GM23338 (cell line): Measurements from ENCODE around the gene LRP1B. TPM values are rescaled to one million over a fixed set of nuclear protein-coding genes. Genes with fewer than 3 reads are reported as not detected.

ENCODE experiments used
- ATAC-seq: fragments of 200-7000 bp; cut with Tn5 transposase; 3 replicates; pipeline ENCODE4 v1.9.1; 2020
- DNase-seq: peaks from one replicate; pipeline ENCODE4 v3.0.0-alpha.2; 2015; ENCODE audit warnings: low spot score
- H2AFZ ChIP-seq: fragments of 200-600 bp; sonication (generic); 2 replicates; pipeline ENCODE4 v1.8.0; 2016; ENCODE audit warnings: antibody characterized with exemption, mild to moderate bottlenecking, moderate library complexity
- H3F3A ChIP-seq: fragments of 200-600 bp; sonication (generic); replicated peaks from 2 replicates; pipeline ENCODE4 v1.8.0; 2017; ENCODE audit warnings: antibody characterized with exemption, mixed run types, low read depth
- H3K27ac ChIP-seq: fragments of 200-600 bp; sonication (generic); 2 replicates; pipeline ENCODE4 v1.6.1; 2016; ENCODE audit warnings: low read depth
- H3K27me3 ChIP-seq: fragments of 200-600 bp; sonication (generic); 2 replicates; pipeline ENCODE4 v1.8.0; 2016; ENCODE audit warnings: mild to moderate bottlenecking, mixed run types, moderate library complexity; ENCODE audit not compliant: insufficient read depth
- H3K36me3 ChIP-seq: fragments of 200-600 bp; sonication (generic); 2 replicates; pipeline ENCODE4 v1.8.0; 2016; ENCODE audit warnings: mild to moderate bottlenecking; ENCODE audit not compliant: insufficient read depth
- H3K4me1 ChIP-seq: fragments of 200-600 bp; sonication (generic); 2 replicates; pipeline ENCODE4 v1.8.0; 2016; ENCODE audit warnings: mild to moderate bottlenecking, moderate library complexity; ENCODE audit not compliant: insufficient read depth
- H3K4me2 ChIP-seq: fragments of 200-600 bp; sonication (generic); 2 replicates; pipeline ENCODE4 v1.7.1; 2017; ENCODE audit warnings: mixed run types
- H3K4me3 ChIP-seq: fragments of 200-600 bp; sonication (generic); 2 replicates; pipeline ENCODE4 v1.6.1; 2016; ENCODE audit warnings: mixed run types
- H3K79me2 ChIP-seq: fragments of 200-600 bp; sonication (generic); replicated peaks from 2 replicates; pipeline ENCODE4 v1.8.0; 2017; ENCODE audit warnings: mild to moderate bottlenecking; ENCODE audit not compliant: insufficient read depth
- H3K9me2 ChIP-seq: fragments of 200-600 bp; sonication (generic); 2 replicates; pipeline ENCODE4 v1.8.0; 2017; ENCODE audit not compliant: insufficient read depth
- H4K20me1 ChIP-seq: fragments of 200-600 bp; sonication (generic); replicated peaks from 2 replicates; pipeline ENCODE4 v1.8.0; 2017; ENCODE audit warnings: mild to moderate bottlenecking; ENCODE audit not compliant: insufficient read depth
- H3K27ac Mint-ChIP-seq: 2 replicates; pipeline ENCODE4 v1.8.0; 2020; ENCODE audit warnings: inconsistent platforms, mild to moderate bottlenecking, moderate library complexity, mixed read lengths
- H3K27me3 Mint-ChIP-seq: 3 replicates; pipeline ENCODE4 v1.8.0; 2022; ENCODE audit warnings: low read depth, mild to moderate bottlenecking, moderate library complexity, mixed read lengths, inconsistent platforms; ENCODE audit not compliant: insufficient read depth, poor library complexity
- H3K36me3 Mint-ChIP-seq: 3 replicates; pipeline ENCODE4 v1.8.0; 2021; ENCODE audit warnings: low read depth, mild to moderate bottlenecking, inconsistent platforms, moderate library complexity, mixed read lengths
- H3K4me1 Mint-ChIP-seq: 3 replicates; pipeline ENCODE4 v1.8.0; 2020; ENCODE audit warnings: mild to moderate bottlenecking, inconsistent platforms, mixed read lengths
- H3K4me3 Mint-ChIP-seq: 3 replicates; pipeline ENCODE4 v1.8.0; 2021; ENCODE audit warnings: moderate library complexity, mild to moderate bottlenecking, inconsistent platforms, mixed read lengths
- H3K9me3 Mint-ChIP-seq: 3 replicates; pipeline ENCODE4 v1.8.0; 2020; ENCODE audit warnings: moderate library complexity, mild to moderate bottlenecking, inconsistent platforms, mixed read lengths
- CREB1 ChIP-seq: fragments of 250-450 bp; sonication (Bioruptor Pico); IDR thresholded peaks from 2 replicates; pipeline ENCODE4 v1.5.0; 2020; ENCODE audit warnings: low read depth, mild to moderate bottlenecking, moderate library complexity
- EZH2 ChIP-seq: fragments of 200-600 bp; sonication (generic); IDR thresholded peaks from one replicate; pipeline ENCODE4 v1.8.0; 2017; ENCODE audit warnings: antibody characterized with exemption, mild to moderate bottlenecking, low read depth; ENCODE audit not compliant: unreplicated experiment
- EZH2phosphoT487 ChIP-seq: fragments of 200-600 bp; sonication (generic); IDR thresholded peaks from one replicate; pipeline ENCODE4 v1.8.1; 2018; ENCODE audit warnings: antibody characterized with exemption; ENCODE audit not compliant: unreplicated experiment
- JUNB ChIP-seq: IDR thresholded peaks from one replicate; pipeline ENCODE4 v1.6.1; 2016; ENCODE audit warnings: antibody characterized with exemption; ENCODE audit not compliant: unreplicated experiment
- NANOG ChIP-seq: IDR thresholded peaks from 2 replicates; pipeline ENCODE4 v1.6.1; 2016; ENCODE audit warnings: antibody characterized with exemption, borderline replicate concordance
- POLR2AphosphoS5 ChIP-seq: IDR thresholded peaks from 2 replicates; pipeline ENCODE4 v1.6.1; 2016; ENCODE audit warnings: antibody characterized with exemption, low read depth
- STAT1 ChIP-seq: IDR thresholded peaks from one replicate; pipeline ENCODE4 v1.6.1; 2016; ENCODE audit warnings: antibody characterized with exemption; ENCODE audit not compliant: unreplicated experiment
- ZNF331 ChIP-seq: fragments of 250-450 bp; sonication (Bioruptor Pico); IDR thresholded peaks from 2 replicates; pipeline ENCODE4 v1.5.0; 2020; ENCODE audit warnings: low read depth, mild to moderate bottlenecking, moderate library complexity
- ZNF462 ChIP-seq: fragments of 250-450 bp; sonication (Bioruptor Pico); IDR thresholded peaks from 2 replicates; pipeline ENCODE4 v1.5.0; 2020; ENCODE audit warnings: mild to moderate bottlenecking, moderate library complexity
- polyA plus RNA-seq: library from polyadenylated mRNA; unstranded; fragments of >200 nt; fragmentation: Nextera tagmentation; extraction: Ambion mirVana; gene quantifications from 2 replicates; pipeline ENCODE4 v1.2.1, GENCODE V29; 2016
- total RNA-seq: library from RNA; depleted of rRNA; stranded (reverse); fragments of >200 nt; shearing (Covaris generic); gene quantifications from 2 replicates; pipeline ENCODE4 v1.2.3, GENCODE V29; 2014
- TF ChIP-seq, protein P1 (sequence below): IDR thresholded peaks from 2 replicates; pipeline ENCODE4 v1.6.1; 2016; ENCODE audit warnings: antibody characterized with exemption
- TF ChIP-seq, protein P2 (sequence below), 2 experiments: fragments of 200-600 bp in 1 of 2; sonication (generic) in 1 of 2; conservative IDR thresholded peaks; 2 replicates each; pipeline versions ENCODE4 v1.5.1 to v1.6.1; 2016 to 2017; ENCODE audit warnings: antibody characterized with exemption in 2 of 2, low read depth in 2 of 2, mild to moderate bottlenecking in 2 of 2, moderate library complexity in 1 of 2
- TF ChIP-seq, protein P3 (sequence below): IDR thresholded peaks from one replicate; pipeline ENCODE4 v1.6.1; 2018; ENCODE audit warnings: antibody characterized with exemption; ENCODE audit not compliant: unreplicated experiment

LRP1B gene
- total and polyA plus RNA-seq, 2 experiments from 2014 or later, result 0.15 to 0.97 TPM

DNA sequence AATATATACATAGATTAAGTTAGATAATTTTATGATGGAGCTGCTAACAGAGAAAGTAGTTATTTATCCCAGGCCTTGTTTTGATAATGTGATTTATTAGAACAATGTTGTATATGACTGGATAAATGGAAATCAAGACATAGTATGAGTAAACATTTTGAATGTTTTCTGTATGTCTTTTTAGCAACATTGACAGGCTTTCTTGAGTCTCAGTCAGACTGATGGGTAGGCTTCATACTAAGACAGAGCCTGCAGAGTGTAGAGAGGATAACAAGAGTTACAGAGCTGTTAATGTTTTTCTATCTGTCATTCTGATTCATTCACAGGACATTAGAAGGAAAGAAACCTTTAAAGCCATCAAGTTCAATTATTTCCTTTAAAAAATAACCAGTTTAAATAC is 478.5 kb downstream of the LRP1B start (continued):
- TF ChIP-seq, protein P1, sequence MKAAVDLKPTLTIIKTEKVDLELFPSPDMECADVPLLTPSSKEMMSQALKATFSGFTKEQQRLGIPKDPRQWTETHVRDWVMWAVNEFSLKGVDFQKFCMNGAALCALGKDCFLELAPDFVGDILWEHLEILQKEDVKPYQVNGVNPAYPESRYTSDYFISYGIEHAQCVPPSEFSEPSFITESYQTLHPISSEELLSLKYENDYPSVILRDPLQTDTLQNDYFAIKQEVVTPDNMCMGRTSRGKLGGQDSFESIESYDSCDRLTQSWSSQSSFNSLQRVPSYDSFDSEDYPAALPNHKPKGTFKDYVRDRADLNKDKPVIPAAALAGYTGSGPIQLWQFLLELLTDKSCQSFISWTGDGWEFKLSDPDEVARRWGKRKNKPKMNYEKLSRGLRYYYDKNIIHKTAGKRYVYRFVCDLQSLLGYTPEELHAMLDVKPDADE, result no peak
- no peak for TF ChIP-seq EZH2phosphoT487

DNA sequence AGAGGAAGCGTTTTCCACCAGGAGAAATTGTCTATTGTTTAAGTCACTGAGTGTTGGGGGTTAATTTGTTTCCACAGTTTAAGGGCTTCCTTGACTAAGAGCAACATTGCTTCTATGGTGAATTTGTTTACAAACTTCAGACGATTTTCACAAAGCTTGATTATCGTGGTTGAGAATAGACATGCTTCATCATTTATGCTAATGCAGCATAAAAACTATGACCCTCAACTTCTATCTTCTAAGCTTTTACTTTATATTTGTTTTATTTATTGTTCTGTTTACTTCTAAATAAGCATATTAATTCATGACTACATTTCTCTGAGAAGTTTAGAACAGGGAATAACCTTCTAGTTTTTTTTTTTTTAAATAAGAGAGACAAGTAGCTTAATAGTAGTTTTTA is 483.5 kb downstream of the LRP1B start:
- DNase-seq (no peak), ATAC-seq (no peak)
- Histone ChIP-seq H2AFZ (no peak overlapping the region), H3K4me2 (no peak overlapping the region), H3K27me3 (no peaks in the 10 kb centered on the region), H3K4me1 (no peaks in the 10 kb centered on the region), H4K20me1 (no peaks in the 10 kb centered on the region), H3K4me3 (no peak overlapping the region), H3K36me3 (no peaks in the 10 kb centered on the region), H3K27ac (no peak overlapping the region), H3K79me2 (no peaks in the 10 kb centered on the region), H3K9me2 (peaks cover 7% of the 10 kb centered on the region; the same call in 1 of the 2 replicates), H3F3A (no peaks in the 10 kb centered on the region)
- Mint-ChIP-seq H3K36me3 (no peaks in the 10 kb centered on the region), H3K9me3 (no peaks in the 10 kb centered on the region; the same call in 2 of the 3 replicates), H3K27ac (no peak overlapping the region), H3K4me3 (no peak overlapping the region), H3K4me1 (no peaks in the 10 kb centered on the region), H3K27me3 (no peaks in the 10 kb centered on the region)
- TF ChIP-seq, protein P2, sequence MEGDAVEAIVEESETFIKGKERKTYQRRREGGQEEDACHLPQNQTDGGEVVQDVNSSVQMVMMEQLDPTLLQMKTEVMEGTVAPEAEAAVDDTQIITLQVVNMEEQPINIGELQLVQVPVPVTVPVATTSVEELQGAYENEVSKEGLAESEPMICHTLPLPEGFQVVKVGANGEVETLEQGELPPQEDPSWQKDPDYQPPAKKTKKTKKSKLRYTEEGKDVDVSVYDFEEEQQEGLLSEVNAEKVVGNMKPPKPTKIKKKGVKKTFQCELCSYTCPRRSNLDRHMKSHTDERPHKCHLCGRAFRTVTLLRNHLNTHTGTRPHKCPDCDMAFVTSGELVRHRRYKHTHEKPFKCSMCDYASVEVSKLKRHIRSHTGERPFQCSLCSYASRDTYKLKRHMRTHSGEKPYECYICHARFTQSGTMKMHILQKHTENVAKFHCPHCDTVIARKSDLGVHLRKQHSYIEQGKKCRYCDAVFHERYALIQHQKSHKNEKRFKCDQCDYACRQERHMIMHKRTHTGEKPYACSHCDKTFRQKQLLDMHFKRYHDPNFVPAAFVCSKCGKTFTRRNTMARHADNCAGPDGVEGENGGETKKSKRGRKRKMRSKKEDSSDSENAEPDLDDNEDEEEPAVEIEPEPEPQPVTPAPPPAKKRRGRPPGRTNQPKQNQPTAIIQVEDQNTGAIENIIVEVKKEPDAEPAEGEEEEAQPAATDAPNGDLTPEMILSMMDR (conservative IDR thresholded peaks at IDR 0.05; ENCODE audit: low read depth in 2 of 2), result no peak
- TF ChIP-seq ZNF331 (CRISPR knock-in tag) (no peak), JUNB (no peak), POLR2AphosphoS5 (no peak), STAT1 (no peak), EZH2 (no peak), NANOG (no peak), CREB1 (CRISPR knock-in tag) (no peak), EZH2phosphoT487 (no peak), ZNF462 (CRISPR knock-in tag) (no peak)
- TF ChIP-seq, protein P3, sequence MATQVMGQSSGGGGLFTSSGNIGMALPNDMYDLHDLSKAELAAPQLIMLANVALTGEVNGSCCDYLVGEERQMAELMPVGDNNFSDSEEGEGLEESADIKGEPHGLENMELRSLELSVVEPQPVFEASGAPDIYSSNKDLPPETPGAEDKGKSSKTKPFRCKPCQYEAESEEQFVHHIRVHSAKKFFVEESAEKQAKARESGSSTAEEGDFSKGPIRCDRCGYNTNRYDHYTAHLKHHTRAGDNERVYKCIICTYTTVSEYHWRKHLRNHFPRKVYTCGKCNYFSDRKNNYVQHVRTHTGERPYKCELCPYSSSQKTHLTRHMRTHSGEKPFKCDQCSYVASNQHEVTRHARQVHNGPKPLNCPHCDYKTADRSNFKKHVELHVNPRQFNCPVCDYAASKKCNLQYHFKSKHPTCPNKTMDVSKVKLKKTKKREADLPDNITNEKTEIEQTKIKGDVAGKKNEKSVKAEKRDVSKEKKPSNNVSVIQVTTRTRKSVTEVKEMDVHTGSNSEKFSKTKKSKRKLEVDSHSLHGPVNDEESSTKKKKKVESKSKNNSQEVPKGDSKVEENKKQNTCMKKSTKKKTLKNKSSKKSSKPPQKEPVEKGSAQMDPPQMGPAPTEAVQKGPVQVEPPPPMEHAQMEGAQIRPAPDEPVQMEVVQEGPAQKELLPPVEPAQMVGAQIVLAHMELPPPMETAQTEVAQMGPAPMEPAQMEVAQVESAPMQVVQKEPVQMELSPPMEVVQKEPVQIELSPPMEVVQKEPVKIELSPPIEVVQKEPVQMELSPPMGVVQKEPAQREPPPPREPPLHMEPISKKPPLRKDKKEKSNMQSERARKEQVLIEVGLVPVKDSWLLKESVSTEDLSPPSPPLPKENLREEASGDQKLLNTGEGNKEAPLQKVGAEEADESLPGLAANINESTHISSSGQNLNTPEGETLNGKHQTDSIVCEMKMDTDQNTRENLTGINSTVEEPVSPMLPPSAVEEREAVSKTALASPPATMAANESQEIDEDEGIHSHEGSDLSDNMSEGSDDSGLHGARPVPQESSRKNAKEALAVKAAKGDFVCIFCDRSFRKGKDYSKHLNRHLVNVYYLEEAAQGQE, result no peak
- TF ChIP-seq, protein P1, result no peak
